ENCODE data around the gene ZNF462.
"Not testable (repeated sequence)": the region's sequence is repeated elsewhere in the genome, so short reads cannot be mapped to it uniquely, and the experiment has no call there.

The ZNF462 gene, protein sequence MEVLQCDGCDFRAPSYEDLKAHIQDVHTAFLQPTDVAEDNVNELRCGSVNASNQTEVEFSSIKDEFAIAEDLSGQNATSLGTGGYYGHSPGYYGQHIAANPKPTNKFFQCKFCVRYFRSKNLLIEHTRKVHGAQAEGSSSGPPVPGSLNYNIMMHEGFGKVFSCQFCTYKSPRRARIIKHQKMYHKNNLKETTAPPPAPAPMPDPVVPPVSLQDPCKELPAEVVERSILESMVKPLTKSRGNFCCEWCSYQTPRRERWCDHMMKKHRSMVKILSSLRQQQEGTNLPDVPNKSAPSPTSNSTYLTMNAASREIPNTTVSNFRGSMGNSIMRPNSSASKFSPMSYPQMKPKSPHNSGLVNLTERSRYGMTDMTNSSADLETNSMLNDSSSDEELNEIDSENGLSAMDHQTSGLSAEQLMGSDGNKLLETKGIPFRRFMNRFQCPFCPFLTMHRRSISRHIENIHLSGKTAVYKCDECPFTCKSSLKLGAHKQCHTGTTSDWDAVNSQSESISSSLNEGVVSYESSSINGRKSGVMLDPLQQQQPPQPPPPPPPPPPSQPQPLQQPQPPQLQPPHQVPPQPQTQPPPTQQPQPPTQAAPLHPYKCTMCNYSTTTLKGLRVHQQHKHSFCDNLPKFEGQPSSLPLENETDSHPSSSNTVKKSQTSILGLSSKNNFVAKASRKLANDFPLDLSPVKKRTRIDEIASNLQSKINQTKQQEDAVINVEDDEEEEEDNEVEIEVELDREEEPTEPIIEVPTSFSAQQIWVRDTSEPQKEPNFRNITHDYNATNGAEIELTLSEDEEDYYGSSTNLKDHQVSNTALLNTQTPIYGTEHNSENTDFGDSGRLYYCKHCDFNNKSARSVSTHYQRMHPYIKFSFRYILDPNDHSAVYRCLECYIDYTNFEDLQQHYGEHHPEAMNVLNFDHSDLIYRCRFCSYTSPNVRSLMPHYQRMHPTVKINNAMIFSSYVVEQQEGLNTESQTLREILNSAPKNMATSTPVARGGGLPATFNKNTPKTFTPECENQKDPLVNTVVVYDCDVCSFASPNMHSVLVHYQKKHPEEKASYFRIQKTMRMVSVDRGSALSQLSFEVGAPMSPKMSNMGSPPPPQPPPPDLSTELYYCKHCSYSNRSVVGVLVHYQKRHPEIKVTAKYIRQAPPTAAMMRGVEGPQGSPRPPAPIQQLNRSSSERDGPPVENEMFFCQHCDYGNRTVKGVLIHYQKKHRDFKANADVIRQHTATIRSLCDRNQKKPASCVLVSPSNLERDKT (N-terminal part only)

DNA sequence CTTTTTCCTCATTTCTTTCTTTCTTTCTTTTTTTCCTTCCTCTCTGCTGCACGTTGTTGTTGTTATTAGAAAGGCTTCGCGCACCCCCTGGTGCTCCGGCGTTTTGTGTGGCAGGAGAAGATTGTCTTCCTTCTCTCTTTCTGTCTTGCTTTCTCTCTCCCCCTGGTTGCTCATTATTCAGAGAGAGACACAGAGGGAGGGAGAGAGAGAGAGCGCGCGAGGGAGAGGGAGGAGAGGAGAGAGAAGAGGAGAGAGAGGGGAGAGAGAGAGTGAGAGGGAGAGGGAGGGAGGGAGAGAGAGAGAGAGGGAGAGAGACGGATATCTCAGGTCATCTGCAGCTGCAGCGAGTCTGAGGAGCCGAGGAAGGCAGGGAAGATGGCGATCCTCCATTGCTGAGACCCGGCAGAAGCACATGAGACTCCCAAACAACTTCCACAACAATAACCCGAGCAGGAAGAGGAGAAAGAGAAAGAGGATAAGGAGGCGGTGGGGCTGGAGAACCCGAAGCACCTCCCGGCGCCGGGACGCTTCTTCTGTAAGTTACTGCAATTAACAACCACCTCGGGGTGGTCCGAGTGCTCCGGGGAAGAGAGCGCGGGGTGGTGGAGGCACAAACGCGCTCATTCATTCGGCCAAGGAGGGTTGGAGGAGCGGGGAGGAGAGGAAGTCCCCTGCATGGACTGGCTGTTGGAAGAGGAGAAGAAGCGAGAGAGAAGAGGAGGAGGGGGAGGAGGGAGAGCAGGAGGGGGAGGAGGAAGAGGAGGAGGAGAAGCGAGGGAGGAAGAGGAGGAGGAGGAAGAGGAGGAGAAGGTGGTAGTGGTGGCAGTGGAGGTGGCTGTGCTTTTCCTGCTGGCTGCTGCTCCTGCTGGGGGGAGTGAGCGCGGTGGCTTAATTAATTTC, at the start of gene ZNF462:
TSS of gene ZNF462 (plus strand) at position 346 of the 900 bp plus-strand sequence. CDS start 60,218 bp downstream, outside the sequence.
- no peak for DNase-seq

DNA sequence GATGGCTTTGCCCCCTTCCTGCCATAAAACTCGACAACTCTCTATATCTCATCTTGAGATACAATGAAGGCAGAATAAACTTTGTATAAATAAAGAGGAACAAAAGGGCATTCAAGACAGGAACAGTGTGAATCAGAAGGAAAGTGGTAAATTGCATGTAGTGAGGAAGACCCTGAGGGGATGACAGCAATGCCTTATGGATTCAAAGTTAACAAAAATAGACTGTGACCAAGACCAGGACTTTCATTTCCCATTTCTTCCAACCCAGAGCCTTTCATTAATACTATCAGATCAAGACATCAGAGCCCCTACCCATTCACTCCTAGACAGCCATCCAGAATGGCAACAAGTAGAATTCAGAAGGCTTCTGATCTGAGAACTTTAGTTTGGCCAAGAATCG, 46.4 kb upstream of the ZNF462 start:
- DNase-seq = no peak

DNA sequence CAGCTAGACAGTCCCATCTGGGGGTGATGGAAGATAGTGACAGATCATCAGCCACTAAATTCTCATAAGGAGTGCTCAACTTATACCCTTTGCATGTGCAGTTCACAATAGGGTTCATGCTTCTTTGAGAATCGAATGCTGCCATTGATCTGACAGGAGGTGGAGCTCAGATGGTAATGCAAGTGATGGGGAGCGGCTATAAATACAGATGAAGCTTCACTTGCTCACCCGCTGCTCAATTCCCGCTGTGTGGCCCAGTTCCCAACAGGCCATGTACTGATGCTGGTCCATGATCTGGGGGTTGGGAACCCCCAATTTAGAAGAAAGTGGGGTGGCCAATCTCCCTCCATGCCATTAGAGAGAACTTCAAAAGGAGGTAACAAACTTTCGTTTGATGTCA, 44.9 kb upstream of the ZNF462 start:
- DNase-seq = no peak

DNA sequence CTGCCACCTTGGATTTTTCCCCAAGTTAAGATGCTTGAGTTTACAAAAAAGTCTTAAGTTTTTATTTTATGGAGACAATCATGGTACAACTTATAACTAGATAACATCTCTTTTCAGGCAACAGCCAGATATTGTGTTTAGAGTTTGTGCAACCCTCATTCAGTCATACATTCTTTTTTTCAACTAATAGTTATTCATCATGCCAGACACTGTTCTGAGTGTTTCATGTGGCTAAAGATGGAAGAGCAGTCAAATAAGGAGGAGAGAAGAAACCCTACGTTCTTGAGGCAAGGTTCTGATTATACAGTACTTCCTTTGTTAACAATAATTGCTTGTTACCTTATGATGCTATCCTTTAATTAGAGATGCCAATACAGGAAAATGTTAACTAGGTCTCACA, 42.1 kb upstream of the ZNF462 start:
- no peak for DNase-seq

DNA sequence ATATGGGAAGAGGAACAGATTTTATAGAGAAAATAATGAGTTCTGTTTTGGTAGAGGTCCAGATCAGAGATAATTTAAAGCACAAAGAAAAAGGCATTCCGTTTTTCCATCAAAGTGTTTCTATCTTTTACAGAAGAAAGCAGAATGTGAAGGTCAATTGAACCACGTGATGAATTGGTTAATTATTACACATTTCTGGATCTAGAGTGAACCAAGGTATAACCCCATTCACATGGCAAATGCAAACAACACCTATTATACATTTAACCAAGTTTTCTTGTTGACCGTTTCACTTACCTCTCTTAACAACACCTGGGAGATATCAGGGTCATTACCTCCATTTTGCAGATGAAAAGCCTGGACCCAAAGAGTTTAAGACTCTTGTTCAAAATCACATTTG, 34.9 kb upstream of the ZNF462 start:
- no peak for DNase-seq

DNA sequence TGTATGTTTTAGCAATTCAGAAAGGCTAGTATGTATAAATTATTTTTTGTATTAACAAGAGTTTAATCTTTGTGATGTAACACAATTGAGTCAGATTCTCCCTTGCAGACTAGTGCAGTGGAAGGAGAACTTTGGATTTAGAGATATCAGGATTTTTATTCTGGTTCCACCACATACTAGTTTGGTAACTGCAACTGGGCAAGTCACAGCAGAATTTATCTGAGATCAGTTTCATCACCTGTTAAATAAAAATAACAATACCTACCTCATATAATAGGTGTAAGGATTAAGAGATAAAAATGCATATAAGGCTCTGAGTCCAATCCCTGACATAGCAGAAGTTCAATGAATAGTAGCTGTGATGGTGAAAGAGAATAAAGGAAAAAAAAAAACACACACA, 34.0 kb upstream of the ZNF462 start:
- no peak for DNase-seq

DNA sequence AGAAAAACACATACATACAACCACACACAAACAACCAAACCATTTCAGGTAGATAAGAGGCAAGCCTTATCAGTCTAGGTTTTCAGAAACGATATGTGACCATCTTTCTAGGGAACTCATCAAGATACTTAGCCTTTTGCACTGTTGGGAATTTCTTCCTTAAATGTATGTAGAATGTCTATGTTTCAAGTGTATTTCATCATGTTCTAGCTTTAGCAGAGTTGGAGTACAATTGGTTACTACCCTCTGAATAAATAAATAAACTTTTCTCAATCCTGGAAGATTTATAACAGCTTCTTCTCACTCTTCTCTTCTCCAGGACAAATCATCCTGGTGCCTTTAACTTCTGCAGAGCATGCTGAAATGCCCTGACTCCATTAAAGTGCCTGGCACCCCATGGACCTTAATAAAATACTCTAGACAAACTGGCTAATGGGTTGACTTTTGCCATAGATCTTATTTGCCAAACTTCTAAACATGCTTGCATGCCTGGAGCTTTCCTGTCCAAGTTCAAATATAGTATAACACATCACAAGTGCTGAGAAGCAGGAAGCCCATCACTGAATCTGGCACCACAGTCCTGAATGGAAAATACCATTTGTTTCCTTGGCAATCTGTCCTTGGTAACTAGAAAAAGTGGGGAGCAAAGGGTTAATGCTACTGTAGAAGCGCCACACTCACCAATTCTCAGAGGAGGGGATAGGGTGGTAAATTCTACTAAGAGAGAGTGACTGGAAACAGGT, 33.1 kb upstream of the ZNF462 start:
- DNase-seq = no peak

DNA sequence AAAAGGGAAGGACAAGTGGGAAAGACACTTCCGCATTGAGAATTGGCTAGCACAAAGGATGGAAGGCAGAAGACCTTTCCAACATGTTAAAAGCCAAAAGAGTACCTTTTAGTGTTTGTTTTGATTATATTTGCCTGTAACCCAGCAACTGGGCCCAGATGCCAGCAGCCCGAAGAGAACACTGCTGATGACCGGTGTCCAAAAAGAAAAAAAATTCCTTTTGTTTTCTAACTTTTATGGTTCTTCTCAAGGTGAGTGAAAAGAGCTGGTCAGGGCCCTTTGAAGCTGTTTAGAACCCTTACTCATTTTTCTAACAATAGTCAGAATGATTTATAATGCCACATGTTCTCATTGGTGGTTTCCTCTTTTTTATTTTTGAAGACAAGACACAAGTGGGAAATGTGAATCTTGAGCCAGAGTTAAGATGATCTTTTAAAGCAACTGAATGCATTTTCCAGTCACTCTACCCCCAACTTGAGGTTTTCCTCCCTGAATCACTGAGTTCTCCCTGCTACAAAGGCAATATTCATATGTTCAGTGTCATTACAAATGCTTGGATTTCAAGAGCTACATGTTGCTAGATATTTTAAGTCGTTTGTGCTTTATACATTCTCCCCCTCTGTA, 32.3 kb upstream of the ZNF462 start:
- DNase-seq = no peak

DNA sequence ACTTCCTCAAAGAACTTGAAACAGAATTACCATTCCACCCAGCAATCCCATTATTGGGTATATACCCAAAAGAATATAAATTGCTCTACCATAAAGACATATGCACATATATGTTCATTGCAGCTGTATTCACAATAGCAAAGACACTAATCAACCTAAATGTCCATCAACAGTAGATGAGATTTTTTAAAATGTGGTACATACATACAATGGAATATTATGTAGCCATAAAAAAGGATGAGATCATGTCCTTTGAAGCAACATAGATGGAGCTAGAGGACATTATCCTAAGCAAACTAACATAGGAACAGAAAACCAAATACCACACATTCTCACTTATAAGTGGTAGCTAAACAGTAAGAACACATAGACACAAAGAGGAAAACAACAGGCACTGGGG, 28.1 kb upstream of the ZNF462 start:
- DNase-seq = no peak

DNA sequence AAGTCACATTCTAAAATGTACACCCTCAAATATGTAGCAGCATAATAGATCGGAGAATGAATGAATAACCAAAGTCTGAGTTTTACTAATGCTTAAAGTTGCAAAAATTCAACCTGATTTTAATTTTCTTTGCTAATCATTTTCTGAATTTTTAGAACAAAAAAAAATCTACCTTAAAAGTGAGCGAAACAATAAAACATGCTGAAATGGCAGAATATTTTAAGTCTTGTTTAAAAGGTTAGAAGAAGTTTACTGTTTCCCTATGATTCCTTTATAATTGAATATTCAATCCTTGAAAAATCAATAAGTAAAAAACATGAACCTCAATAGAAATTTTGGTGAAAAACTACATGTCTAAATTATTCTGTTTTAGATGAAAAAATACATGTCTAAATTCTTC, 27.1 kb upstream of the ZNF462 start:
- no peak for DNase-seq

DNA sequence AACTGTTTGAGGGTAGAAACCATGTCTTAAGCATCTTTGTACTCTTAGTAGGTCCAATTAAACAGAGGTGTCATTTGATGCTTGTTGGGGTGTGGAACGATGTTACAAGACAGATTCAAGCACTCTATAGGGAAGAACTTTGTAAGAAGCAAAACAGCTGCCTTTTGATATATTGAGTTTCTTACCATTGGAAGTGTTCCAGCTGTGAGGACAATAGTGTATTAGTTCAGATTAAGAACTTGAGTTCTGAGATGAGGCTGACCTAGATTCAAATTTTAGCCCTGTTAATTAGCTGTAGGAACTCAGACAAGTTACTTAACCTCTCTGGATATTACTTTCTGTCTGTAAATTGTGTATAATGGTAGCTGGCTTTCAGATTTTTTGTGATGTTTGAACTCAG, 19.6 kb upstream of the ZNF462 start:
- no peak for DNase-seq

DNA sequence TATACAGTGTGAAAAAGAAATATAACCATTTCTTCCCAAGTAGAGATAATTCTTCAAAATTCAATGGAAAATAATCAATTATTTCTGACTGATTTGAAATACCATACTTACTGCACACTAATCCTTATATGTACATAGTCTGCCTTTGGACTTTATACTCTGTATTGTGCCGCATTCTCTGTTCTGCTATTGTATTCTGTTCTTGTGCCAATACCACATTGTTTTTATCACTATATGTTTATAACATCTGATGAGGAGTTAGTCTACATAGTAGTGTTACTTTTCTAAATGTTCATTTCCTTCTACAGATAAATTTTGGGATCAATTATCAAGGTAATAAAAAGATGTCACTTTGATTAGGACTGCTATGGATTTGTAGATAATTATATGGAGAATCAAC, 16.7 kb upstream of the ZNF462 start:
- DNase-seq = no peak

DNA sequence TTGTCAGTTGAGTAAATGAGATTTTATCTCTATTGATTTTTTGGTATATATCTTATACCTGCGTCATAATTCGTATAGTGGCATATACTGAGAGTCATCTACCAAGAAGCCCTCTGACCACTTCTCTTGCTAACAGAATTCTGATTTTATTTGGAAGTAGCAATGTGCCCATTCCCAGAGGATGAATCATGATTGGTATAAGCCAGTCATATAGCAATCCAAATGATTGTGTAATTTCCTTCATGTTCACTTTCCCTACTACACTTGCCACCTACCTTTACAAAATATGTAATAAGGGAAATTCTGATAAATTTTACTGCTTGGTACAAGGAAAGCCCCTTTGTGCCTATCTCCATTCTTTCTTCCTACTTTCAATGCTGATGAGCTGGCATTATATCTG, 16.1 kb upstream of the ZNF462 start:
- no peak for DNase-seq

DNA sequence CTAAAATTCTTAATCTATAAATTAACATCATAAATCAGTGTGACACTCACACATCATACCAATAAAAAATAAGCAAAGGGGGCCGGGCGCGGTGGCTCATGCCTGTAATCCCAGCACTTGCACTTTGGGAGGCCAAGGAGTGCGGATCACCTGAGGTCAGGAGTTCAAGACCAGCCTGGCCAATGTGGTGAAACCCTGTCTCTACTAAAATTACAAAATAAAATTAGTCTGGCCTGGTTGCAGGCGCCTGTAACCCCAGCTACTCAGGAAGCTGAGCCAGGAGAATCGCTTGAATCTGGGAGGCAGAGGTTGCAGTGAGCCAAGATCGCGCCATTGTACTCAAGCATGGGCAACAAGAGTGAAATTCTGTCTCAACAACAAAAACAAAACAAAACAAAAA, 11.3 kb upstream of the ZNF462 start:
- DNase-seq = not testable (repeated sequence)

DNA sequence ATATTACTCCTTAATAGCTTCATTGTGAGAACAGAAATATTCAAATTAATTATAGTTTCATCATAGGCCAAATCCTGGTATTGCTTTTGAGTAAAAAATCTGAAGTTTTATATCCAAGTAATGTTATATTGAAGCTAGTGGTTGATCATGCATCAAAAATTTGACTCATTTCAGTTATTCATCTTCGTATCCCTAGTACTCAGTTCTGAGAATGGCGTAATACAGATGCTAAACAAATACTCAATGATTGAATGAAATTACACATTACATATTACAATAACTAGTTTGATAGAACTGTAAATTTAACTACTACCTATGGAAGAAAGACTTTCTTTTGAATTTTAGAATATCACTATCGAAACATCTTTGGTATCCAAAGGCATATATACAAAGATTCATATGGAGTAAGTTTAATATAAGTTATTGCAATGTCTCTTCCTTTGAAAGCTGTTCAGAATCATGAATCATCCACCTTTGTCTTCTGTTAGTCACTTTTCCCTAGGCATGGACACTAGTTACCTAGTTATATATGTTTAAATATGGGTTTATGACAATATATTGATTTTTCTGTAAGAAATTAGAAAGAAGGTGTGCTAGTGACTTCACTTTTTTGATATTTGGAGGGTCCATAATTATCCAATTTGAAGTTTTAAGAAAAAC, 5.0 kb upstream of the ZNF462 start:
- no peak for DNase-seq

DNA sequence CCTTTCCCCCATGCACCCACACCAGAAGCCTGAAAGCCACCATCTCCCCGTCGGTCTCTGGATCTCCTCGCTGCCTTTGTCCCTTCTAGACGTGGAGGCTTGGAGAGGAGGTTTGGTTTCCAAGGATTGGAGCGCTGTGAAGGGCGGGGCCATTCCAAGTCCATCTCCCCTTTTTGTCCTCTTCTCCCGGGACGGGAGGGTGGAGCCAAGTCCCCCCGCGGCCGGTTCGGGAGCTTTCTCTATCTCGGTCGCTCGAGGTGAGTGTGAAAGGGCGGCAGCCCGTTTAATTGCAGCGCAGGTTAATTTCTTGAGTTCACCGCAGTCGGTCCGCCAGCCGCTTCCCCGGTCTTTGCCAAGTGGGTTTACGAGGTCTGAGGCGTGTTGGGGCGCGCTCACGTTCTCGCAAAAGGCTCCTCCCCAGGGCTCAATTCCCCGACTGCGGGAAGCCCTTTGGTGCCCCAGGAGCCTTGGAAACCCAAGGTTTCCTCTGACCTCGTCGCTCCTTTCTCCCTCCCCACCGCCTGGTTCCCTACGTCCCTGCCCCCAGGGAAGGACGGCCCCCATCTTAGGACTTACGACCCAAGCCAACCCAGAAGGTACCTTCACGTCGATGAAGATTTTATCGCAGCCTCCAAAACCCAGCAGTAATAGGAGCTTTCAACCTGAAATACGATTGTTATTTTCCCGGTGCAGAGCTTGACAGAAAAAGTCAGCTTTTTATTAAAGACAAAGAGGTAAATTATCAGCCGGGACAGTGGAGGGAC, 2.8 kb upstream of the ZNF462 start:
- DNase-seq = no peak

DNA sequence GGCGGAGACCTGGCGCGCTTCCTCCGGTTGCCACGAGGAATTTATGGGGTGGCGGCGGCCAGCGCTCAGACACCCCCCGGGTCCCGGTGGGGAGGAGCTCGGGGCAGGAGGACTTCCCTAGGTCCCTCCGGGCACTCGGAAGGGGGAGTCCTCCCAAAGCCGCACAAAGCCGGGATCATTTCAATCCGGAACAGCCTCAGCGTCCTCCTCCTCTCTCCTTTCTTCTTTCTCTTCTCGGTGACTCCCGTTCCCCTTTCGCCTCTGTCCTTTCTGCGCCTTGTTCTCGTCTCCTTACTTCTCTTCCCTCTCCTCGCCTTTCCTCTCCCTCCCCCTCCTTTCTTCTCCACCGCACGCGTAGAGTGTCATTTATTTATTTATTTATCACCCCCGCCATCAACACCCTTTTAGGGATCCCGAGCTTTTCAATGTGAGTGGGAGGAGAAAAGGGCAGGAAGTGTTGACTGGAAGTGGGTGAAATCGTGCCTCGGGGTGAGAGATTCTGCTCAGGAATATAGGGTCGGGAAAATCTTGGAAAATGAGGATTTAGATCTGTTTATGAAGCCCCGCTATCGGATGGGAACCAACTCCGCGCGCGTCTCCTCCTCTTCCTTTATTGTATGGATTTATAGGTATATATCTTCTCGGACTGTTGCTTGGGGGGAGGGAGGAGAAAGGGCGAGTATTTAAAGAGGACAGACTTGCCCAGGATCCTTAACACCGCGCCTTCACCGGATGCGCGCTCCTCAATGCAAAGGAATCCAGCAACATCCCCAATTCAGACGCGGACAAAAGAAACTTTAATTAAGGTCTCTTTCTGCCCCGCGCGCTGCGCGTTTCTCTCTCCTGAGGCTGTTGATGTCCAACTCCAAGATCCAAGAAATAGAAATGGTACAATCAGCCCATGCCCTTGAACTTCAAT, 2.0 kb upstream of the ZNF462 start:
- DNase-seq = no peak

DNA sequence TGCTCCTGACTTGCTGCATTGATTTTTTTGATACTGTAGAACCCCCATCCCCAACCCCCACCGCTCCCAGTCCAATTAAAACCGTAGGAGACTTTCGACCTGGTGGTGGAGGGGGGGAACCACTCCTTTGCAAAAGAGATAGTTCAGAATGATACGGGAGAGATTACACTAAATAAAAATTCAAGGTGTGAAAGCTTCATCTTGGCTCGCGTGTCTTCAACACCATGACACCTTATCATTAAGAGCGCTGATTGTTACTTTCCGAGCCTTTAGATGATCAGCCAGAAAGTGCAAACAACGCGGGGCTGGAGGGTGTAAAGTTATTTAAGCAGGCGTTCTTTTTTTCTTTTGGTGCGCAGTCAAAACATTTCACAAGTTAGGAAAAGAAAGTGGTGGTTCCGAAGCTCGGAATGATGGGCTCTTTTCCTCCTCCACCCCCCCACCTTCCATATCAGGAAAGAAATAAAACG, 1.3 kb upstream of the ZNF462 start:
- DNase-seq = no peak
